Thyroid gland (tissue), 4 donors: ENCODE results near the gene FBXO41. TPM values are rescaled to one million over a fixed set of nuclear protein-coding genes. Genes with fewer than 3 reads are reported as not detected.

ENCODE experiments used
- DNase-seq, 2 donors: peaks; one replicate each; pipeline ENCODE4 v3.0.0-alpha.2; 2019
- H3K27ac ChIP-seq, 3 donors: fragments of 200-600 bp; sonication (generic); 1 replicate in 2 of 3; 2 replicates in 1 of 3; pipeline ENCODE4 v1.5.1; 2016 to 2019; ENCODE audit warnings: mild to moderate bottlenecking in 1 of 3, moderate library complexity in 1 of 3
- H3K27me3 ChIP-seq: fragments of 200-600 bp; sonication (generic); one replicate; pipeline ENCODE4 v1.5.1; 2019
- H3K36me3 ChIP-seq, 2 donors: fragments of 200-600 bp; sonication (generic); one replicate each; pipeline ENCODE4 v1.5.1; 2016 to 2019
- H3K4me1 ChIP-seq, 2 donors: fragments of 200-600 bp; sonication (generic); one replicate each; pipeline ENCODE4 v1.5.1; 2017 to 2019
- H3K4me3 ChIP-seq, 3 donors: fragments of 200-600 bp; sonication (generic); replicated peaks in 1 of 3; 1 replicate in 2 of 3; 2 replicates in 1 of 3; pipeline ENCODE4 v1.5.1; 2016; ENCODE audit warnings: mild to moderate bottlenecking in 1 of 3
- H3K9me3 ChIP-seq: fragments of 200-600 bp; sonication (generic); one replicate; pipeline ENCODE4 v1.5.1; 2017
- POLR2A ChIP-seq, 2 donors: fragments of 450-650 bp; IDR thresholded peaks; one replicate each; pipeline ENCODE4 v1.6.1; 2017; ENCODE audit warnings: antibody characterized with exemption in 2 of 2, mild to moderate bottlenecking in 2 of 2, moderate library complexity in 1 of 2
- WGBS, 2 donors: methylation state at CpG; one replicate each; pipeline ENCODE4 v1.1.5; 2017; 5-methylcytosine and 5-hydroxymethylcytosine counted together
- intact Hi-C: fragments of 100-400 bp; cut with DNase I; formaldehyde crosslinking; loops from one replicate; pipeline ENCODE4 v1.15.1; 2023
- total RNA-seq, 4 donors: library from RNA; depleted of rRNA; stranded (reverse); fragments of >200 nt; gene quantifications; one replicate each; pipeline ENCODE4 v1.2.3, GENCODE V29; 2016
- TF ChIP-seq, protein P1 (sequence below), 6 experiments: fragments of 200-600 bp in 3 of 6; fragments of 450-650 bp in 3 of 6; sonication (generic) in 3 of 6; IDR thresholded peaks; one replicate each; pipeline ENCODE4 v1.5.1; 2016 to 2019; ENCODE audit warnings: antibody characterized with exemption in 6 of 6, mild to moderate bottlenecking in 2 of 6, inconsistent platforms in 1 of 6, moderate library complexity in 1 of 6

Gene FBXO41
- total RNA-seq, 4 donors from 2014 or later: 0.79 to 3.8 (median 1.3) TPM

DNA sequence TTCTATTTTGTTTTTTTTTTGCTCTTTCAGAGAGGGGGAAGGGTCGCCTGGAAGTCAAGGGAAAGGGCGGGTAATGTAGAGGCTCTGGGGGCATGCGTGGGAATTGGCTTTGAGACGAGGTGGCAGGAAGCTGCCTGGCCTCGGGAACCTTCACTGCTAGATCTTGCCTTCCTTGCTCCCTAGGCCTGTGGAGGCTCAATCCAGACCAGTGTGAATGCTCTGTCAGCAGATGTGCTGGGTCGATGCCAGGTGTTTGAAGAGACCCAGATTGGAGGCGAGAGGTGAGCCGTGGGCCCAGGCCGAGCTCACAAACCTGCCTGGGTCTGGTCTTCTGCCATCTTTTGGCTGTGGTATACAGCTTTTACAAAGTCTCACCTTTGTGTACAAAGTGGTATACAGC is 34.6 kb downstream of the FBXO41 start:
- H3K27ac ChIP-seq: no peak overlapping the region
- no peak overlapping the region for H3K4me3 ChIP-seq
- intact Hi-C loops: loop anchor here (10.0 kb wide), 1 partner anchor 125 kb away; no protein-coding TSS in a partner anchor
- no peak for TF ChIP-seq POLR2A (IDR thresholded peaks at IDR 0.05)
- TF ChIP-seq, protein P1, sequence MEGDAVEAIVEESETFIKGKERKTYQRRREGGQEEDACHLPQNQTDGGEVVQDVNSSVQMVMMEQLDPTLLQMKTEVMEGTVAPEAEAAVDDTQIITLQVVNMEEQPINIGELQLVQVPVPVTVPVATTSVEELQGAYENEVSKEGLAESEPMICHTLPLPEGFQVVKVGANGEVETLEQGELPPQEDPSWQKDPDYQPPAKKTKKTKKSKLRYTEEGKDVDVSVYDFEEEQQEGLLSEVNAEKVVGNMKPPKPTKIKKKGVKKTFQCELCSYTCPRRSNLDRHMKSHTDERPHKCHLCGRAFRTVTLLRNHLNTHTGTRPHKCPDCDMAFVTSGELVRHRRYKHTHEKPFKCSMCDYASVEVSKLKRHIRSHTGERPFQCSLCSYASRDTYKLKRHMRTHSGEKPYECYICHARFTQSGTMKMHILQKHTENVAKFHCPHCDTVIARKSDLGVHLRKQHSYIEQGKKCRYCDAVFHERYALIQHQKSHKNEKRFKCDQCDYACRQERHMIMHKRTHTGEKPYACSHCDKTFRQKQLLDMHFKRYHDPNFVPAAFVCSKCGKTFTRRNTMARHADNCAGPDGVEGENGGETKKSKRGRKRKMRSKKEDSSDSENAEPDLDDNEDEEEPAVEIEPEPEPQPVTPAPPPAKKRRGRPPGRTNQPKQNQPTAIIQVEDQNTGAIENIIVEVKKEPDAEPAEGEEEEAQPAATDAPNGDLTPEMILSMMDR (IDR thresholded peaks at IDR 0.05): no peak
- DNase-seq: no peak
- H3K36me3 ChIP-seq: peaks cover 92 to 95% of the 10 kb centered on the region in 2 donors
- H3K9me3 ChIP-seq: no peaks in the 10 kb centered on the region
- H3K27me3 ChIP-seq: no peaks in the 10 kb centered on the region
- 85 to 94% methylated on average over 9 of the region's 9 CpGs for WGBS, 2 donors
- H3K4me1 ChIP-seq: no peaks in the 10 kb centered on the region

DNA sequence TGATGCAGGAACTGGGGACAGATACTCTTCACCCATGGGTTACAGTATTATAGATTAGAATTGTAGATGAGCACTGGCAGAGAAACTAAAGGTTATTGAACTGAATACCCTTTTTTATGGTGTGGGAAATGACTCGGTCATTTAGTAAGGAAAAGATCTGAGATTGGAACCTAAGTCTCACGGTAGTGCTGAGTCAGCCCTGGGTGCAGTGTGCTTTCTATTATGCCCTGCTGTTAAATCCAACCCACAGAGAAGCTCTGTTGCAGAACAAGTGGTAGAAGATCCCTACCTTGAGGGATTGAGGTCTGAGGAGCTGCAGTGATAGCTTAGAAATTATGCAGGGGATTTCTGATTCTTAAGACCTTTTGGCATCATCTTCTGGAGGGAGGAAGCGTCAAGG is 37.4 kb downstream of the FBXO41 start:
- peaks cover 91 to 94% of the 10 kb centered on the region in 2 donors for H3K36me3 ChIP-seq
- H3K9me3 ChIP-seq: no peaks in the 10 kb centered on the region
- DNase-seq: no peak

DNA sequence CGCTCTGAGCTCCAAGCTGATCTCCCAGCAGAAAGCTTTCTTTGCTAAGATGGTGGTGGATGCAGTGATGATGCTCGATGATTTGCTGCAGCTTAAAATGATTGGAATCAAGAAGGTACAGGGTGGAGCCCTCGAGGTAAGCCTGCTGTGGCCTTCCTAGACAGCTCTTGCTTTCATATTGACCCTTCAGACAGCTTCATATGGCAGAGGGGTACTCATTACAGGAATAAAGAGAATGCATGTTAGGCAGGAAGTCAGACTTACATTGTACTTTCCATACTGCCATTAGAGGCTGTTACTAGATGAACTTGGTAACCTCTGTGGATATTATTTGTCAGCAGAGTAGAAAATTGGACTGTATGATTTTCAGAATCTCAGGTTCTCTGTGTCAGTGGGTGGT is 39.7 kb downstream of the FBXO41 start:
- H3K4me1 ChIP-seq: no peaks in the 10 kb centered on the region
- intact Hi-C loops: loop anchor here (10.0 kb wide), 1 partner anchor 130 kb away; no protein-coding TSS in a partner anchor
- TF ChIP-seq POLR2A (IDR thresholded peaks at IDR 0.05): no peak
- TF ChIP-seq, protein P1 (IDR thresholded peaks at IDR 0.05): no peak
- DNase-seq: no peak
- no peak overlapping the region for H3K4me3 ChIP-seq
- H3K9me3 ChIP-seq: no peaks in the 10 kb centered on the region
- H3K27me3 ChIP-seq: no peaks in the 10 kb centered on the region
- WGBS, 2 donors: 88 to 98% methylated on average over 3 of the region's 3 CpGs
- H3K36me3 ChIP-seq: peaks cover 68 to 82% of the 10 kb centered on the region in 2 donors
- H3K27ac ChIP-seq: no peak overlapping the region

More for the DNA sequence above, 37.4 kb downstream of the FBXO41 start:
- Histone ChIP-seq H3K27me3 (no peaks in the 10 kb centered on the region), H3K27ac (no peak overlapping the region), H3K4me3 (no peak overlapping the region), H3K4me1 (no peaks in the 10 kb centered on the region)
- TF ChIP-seq, protein P1 (IDR thresholded peaks at IDR 0.05): no peak
- no peak for TF ChIP-seq POLR2A (IDR thresholded peaks at IDR 0.05)
- intact Hi-C loops: loop anchor here (10.0 kb wide), 1 partner anchor 128 kb away; no protein-coding TSS in a partner anchor
- 94 to 97% methylated on average over 3 of the region's 3 CpGs for WGBS, 2 donors

DNA sequence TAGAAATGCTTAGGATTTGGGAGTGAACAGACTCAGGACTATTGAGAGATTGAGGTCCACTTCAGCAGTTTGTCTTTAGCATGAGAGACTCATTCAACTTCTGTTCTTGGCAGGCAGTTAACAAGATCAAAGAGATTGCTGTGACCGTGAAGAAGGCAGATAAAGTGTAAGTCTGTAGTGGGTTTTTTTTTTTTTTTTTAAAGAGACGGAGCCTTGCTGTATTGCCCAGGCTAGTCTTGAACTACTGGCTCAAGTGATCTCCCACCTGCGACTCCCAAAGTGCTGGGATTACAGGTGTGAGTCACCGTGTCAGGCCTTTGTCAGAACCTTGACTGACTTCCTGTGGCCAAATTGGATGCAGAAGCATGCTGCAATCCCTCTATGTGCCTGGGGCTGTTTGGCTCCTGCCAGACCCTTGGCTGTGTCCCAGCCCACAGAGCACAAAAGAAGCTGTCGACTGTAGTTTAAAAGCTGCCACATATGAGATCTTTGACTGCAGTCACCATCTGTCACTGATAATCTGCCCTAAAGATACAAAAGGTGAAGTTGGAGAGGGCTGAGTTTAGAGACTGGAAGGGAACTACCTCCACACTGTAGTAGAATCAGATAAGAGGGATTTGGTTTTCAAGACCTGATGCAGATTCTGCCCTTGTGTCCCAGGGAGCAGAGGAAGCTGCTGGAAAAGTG is 40.3 kb downstream of the FBXO41 start:
- Histone ChIP-seq H3K27me3 (no peaks in the 10 kb centered on the region), H3K27ac (no peak overlapping the region), H3K4me3 (no peak overlapping the region), H3K9me3 (no peaks in the 10 kb centered on the region), H3K4me1 (no peaks in the 10 kb centered on the region), H3K36me3 (peaks cover 63 to 78% of the 10 kb centered on the region in 2 donors)
- intact Hi-C loops: loop anchor here (10.0 kb wide), 1 partner anchor 131 kb away; no protein-coding TSS in a partner anchor
- 34 to 51% methylated on average over 5 of the region's 5 CpGs for WGBS, 2 donors
- no peak for TF ChIP-seq POLR2A (IDR thresholded peaks at IDR 0.05)
- TF ChIP-seq, protein P1 (IDR thresholded peaks at IDR 0.05): no peak
- no peak for DNase-seq

DNA sequence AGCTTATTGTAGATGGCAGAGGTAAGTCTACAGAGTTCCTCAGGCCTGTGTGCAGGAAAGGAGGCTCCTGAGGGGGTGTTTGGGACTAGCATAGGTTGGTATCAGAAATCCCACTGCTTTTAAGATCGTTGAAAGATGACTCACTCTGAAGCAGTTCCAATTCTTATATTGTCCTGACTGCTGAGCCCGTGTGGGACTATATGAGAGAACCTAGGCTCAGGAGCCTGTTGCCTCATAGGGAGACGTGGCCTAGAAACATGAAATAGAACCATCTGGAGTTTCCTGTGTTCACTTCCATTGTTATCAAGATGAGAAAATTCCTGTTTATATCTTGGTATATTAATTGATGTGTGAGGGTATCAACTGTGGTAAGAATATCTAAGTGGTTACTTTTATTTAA is 44.5 kb downstream of the FBXO41 start:
- H3K27me3 ChIP-seq: no peaks in the 10 kb centered on the region
- DNase-seq: no peak
- TF ChIP-seq, protein P1 (IDR thresholded peaks at IDR 0.05): no peak
- TF ChIP-seq POLR2A (IDR thresholded peaks at IDR 0.05): no peak
- WGBS, 2 donors: 47 to 84% methylated on average over 3 of the region's 3 CpGs
- peaks cover 8 to 10% of the 10 kb centered on the region in 2 donors for H3K4me1 ChIP-seq
- intact Hi-C loops: loop anchor here (10.0 kb wide), 2 partner anchors 135 to 165 kb away; partner anchors contain the start of gene SFXN5
- no peak overlapping the region for H3K27ac ChIP-seq
- H3K4me3 ChIP-seq: no peak overlapping the region
- H3K9me3 ChIP-seq: no peaks in the 10 kb centered on the region
- H3K36me3 ChIP-seq: peaks cover 20 to 36% of the 10 kb centered on the region in 2 donors
